ENCODE measurements around the gene CPLANE2. TPM values are rescaled to one million over a fixed set of nuclear protein-coding genes. Genes with fewer than 3 reads are reported as not detected.
A peak's percentile ranks its signal among the peaks of the same experiment; 100 is the strongest.
"Not testable (repeated sequence)": the region's sequence is repeated elsewhere in the genome, so short reads cannot be mapped to it uniquely, and the experiment has no call there.

Gene CPLANE2
- total RNA-seq, 6 donors from 2014 or later: 3.0 to 11.6 (median 8.0) TPM

DNA sequence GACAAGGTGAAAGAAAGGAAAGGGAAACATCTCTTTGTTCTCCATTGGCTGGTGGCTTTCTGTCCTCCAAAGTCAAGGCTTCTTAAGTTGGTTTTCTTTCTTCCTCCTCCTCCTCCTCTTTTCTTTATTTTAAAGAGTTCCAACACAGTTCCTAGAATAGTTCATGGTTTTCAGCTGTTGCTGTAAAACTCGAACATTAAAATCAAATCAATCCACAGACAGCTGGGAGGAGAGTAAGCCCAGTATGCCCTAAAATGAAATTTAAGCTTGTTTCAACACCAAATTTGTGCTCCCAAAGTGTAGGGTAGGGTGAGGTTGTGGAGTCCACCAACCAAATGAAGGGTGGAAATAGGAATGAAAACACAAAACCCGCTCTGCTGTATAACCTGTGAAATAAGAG lies 10.5 kb upstream of the CPLANE2 start:
- DNase-seq (no peak), ATAC-seq (ENCODE audit: low FRiP score in 2 of 2) (no peak)
- H3K27ac ChIP-seq: peak overlapping the region in 3 of 4 donors; percentile 68 to 80 (median 74)
- no peaks in the 10 kb centered on the region for H3K27me3 ChIP-seq
- no peak overlapping the region for H3K4me3 ChIP-seq
- TF ChIP-seq POLR2A (IDR thresholded peaks at IDR 0.05) (no peak), POLR2AphosphoS5 (IDR thresholded peaks at IDR 0.05) (no peak), EP300 (IDR thresholded peaks at IDR 0.05) (no peak)
- TF ChIP-seq, protein P1, sequence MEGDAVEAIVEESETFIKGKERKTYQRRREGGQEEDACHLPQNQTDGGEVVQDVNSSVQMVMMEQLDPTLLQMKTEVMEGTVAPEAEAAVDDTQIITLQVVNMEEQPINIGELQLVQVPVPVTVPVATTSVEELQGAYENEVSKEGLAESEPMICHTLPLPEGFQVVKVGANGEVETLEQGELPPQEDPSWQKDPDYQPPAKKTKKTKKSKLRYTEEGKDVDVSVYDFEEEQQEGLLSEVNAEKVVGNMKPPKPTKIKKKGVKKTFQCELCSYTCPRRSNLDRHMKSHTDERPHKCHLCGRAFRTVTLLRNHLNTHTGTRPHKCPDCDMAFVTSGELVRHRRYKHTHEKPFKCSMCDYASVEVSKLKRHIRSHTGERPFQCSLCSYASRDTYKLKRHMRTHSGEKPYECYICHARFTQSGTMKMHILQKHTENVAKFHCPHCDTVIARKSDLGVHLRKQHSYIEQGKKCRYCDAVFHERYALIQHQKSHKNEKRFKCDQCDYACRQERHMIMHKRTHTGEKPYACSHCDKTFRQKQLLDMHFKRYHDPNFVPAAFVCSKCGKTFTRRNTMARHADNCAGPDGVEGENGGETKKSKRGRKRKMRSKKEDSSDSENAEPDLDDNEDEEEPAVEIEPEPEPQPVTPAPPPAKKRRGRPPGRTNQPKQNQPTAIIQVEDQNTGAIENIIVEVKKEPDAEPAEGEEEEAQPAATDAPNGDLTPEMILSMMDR (IDR thresholded peaks at IDR 0.05): no peak
- WGBS, 2 donors: 62 to 65% methylated on average over 2 of the region's 2 CpGs
- H3K4me1 ChIP-seq: peaks cover 31 to 44% (median 35%) of the 10 kb centered on the region in 4 donors
- H3K9me3 ChIP-seq: no peaks in the 10 kb centered on the region
- H3K36me3 ChIP-seq: peaks cover 3 to 29% (median 20%) of the 10 kb centered on the region in 4 donors

DNA sequence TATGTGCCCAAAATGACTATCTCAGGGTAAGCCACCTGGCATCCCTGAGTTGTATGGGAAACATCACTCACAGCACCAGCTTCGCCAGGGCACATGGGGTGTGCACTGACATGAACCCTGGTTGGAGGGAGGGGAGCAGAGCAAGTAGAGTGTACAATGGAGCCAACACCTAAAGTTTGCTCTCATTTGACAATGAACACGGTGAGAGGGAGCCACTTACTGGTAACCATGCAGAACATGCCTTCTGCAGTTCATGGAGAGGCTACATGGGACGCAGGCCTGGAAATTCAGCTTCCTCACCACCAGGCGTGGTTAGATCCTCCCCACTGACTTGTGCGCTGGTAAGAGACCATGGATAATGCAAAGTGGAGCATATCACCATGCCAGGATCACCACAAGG lies 10.0 kb upstream of the CPLANE2 start:
- Histone ChIP-seq H3K4me1 (peaks cover 31 to 44% (median 35%) of the 10 kb centered on the region in 4 donors), H3K36me3 (peaks cover 0 to 24% (median 15%) of the 10 kb centered on the region in 4 donors), H3K27me3 (no peaks in the 10 kb centered on the region), H3K9me3 (no peaks in the 10 kb centered on the region), H3K27ac (peak overlapping the region in 3 of 4 donors; percentile 68 to 80 (median 74)), H3K4me3 (no peak overlapping the region)
- no peak for DNase-seq
- TF ChIP-seq POLR2AphosphoS5 (IDR thresholded peaks at IDR 0.05) (no peak), POLR2A (IDR thresholded peaks at IDR 0.05) (no peak), EP300 (IDR thresholded peaks at IDR 0.05) (no peak)
- TF ChIP-seq, protein P1 (IDR thresholded peaks at IDR 0.05): no peak
- 88 to 94% methylated on average over 5 of the region's 5 CpGs for WGBS, 2 donors
- ATAC-seq (ENCODE audit: low FRiP score in 2 of 2): no peak

DNA sequence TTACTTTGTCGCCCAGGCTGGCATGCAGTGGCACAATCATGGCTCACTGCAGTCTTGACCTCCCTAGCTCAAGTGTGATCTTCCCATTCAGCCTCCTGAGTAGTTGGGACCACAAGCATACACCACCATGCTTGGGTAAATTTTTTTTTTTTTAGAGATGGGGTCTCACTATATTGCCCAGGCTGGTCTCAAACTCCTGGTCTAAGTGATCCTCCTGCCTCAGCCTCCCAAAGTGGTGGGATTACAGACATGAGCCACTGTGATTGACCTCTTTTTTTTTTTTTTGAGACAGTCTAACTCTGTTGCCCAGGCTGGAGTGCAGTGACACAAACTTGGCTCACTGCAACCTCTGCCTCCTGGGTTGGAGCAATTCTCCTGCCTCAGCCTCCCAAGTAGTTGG lies 9.3 kb upstream of the CPLANE2 start:
- H3K27ac ChIP-seq; H3K27me3 ChIP-seq; H3K4me3 ChIP-seq; H3K9me3 ChIP-seq; DNase-seq; ATAC-seq (ENCODE audit: low FRiP score in 2 of 2): not testable (repeated sequence)
- peaks cover 0 to 17% (median 8%) of the 10 kb centered on the region in 4 donors for H3K36me3 ChIP-seq
- peaks cover 31 to 44% (median 35%) of the 10 kb centered on the region in 4 donors for H3K4me1 ChIP-seq
- WGBS, 2 donors: 96 to 100% methylated on average over 1 of the region's 1 CpG

DNA sequence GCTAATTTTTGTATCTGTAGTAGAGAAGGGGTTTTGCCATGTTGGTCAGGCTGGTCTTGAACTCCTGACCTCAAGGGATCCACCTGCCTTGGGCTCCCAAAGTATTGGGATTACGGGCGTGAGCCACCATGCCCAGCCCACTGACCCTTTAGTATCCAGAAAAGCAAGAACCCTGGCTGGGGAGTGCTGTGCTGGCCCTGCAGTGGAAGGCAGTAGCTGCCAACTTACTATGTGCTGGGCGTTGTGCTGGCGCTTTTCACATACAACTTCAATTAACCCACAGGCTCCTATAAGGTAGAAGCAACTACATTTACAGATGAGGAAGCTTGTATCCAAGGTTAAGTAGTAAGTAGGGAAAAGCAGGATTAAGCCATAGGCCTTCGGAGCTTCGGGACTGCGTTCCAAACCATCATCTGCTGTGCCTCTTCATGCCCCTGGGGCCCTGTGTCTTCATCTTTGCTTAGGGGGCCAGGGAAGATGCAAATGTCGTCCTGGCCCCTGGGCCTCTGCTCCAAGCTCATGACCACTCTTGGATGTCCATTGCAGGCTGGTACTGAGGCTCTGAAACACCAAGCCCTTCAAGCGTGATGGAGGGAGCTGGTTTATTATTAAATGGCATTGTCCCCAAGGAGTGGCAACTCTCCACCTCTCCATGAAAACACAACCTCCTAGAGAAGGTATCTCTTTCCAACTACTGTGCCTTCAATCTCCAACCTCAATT lies 8.7 kb upstream of the CPLANE2 start:
- DNase-seq (no peak), ATAC-seq (ENCODE audit: low FRiP score in 2 of 2) (no peak)
- Histone ChIP-seq H3K27me3 (no peaks in the 10 kb centered on the region), H3K9me3 (no peaks in the 10 kb centered on the region), H3K4me3 (no peak overlapping the region), H3K27ac (no peak overlapping the region), H3K36me3 (peaks cover 0 to 11% (median 2%) of the 10 kb centered on the region in 4 donors), H3K4me1 (peaks cover 31 to 43% (median 35%) of the 10 kb centered on the region in 4 donors)
- TF ChIP-seq, protein P1 (IDR thresholded peaks at IDR 0.05): no peak
- TF ChIP-seq POLR2AphosphoS5 (IDR thresholded peaks at IDR 0.05) (no peak), POLR2A (IDR thresholded peaks at IDR 0.05) (no peak), EP300 (IDR thresholded peaks at IDR 0.05) (no peak)
- 93 to 96% methylated on average over 9 of the region's 9 CpGs for WGBS, 2 donors

DNA sequence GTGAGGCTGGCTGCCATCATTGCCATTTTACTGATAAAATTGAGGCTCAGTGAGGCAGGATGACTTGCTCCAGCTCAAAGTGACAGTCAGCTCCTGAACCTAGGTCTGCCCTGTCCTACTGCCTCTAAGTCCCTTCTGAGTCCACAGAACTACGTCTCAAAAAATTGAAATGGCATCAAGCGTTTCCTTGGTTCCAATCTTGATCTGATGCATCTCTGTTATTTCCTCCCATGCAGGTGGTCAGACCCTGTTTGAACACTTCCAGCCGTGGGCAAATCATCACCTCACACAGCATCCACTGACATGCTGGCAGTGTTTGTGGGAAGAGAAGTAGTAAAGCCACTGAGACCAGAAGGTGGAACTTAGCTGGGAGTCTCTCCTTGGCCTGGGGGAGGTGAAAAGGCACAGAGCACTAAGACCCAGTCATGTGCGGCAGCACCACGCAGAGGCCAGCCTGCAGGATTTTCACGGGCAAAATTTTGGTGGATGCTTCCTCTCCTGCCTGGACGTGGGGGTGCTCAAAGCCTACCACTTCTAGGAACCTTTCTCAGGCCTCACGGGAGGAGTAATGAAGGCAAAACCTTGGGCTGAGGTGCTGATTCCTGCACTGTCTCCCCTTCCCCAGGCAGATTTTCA lies 7.8 kb upstream of the CPLANE2 start:
- ATAC-seq (ENCODE audit: low FRiP score in 2 of 2) (no peak), DNase-seq (no peak)
- Histone ChIP-seq H3K27me3 (no peaks in the 10 kb centered on the region), H3K4me3 (no peak overlapping the region), H3K36me3 (peaks cover 0 to 5% (median 0%) of the 10 kb centered on the region in 4 donors), H3K9me3 (no peaks in the 10 kb centered on the region), H3K4me1 (peaks cover 24 to 34% (median 29%) of the 10 kb centered on the region in 4 donors), H3K27ac (no peak overlapping the region)
- TF ChIP-seq, protein P1 (IDR thresholded peaks at IDR 0.05): peak in 1 of 6 experiments; percentile 2
- TF ChIP-seq POLR2AphosphoS5 (IDR thresholded peaks at IDR 0.05): no peak
- 81 to 87% methylated on average over 4 to 8 of the region's 8 CpGs for WGBS, 2 donors

Measured in upper lobe of left lung (tissue), 6 donors.